ENCODE measurements around the gene PDGFC. TPM values are rescaled to one million over a fixed set of nuclear protein-coding genes. Genes with fewer than 3 reads are reported as not detected.

Gene PDGFC
- total RNA-seq, 1 experiment from 2014 or later, result 4.5 TPM

- Histone ChIP-seq H2BK5ac (ENCODE audit: insufficient read length, low read length) (no peak overlapping the region), H3K18ac (ENCODE audit: insufficient read length, low read depth, low read length) (no peak overlapping the region), H3K4me2 (ENCODE audit: insufficient read depth, insufficient read length, low read length) (no peak overlapping the region), H3K79me2 (ENCODE audit: insufficient read depth, low read length) (no peaks in the 10 kb centered on the region), H3K79me1 (ENCODE audit: insufficient read depth, low read depth, low read length, poor library complexity, severe bottlenecking) (no peaks in the 10 kb centered on the region), H3K27ac (ENCODE audit: insufficient read length, low read depth, low read length) (no peak overlapping the region), H2BK12ac (ENCODE audit: insufficient read length, low read depth, low read length) (no peak overlapping the region), H4K5ac (ENCODE audit: insufficient read length, low read depth, low read length) (no peak overlapping the region), H2AK5ac (ENCODE audit: insufficient read length, low read length) (no peak overlapping the region), H4K91ac (ENCODE audit: insufficient read length, low read depth, low read length) (no peak overlapping the region), H3K4me1 (ENCODE audit: insufficient read depth, low read length) (no peaks in the 10 kb centered on the region), H2BK15ac (ENCODE audit: low read depth, low read length) (no peak overlapping the region), H3K9me3 (ENCODE audit: control insufficient read depth, low read depth, low read length) (no peaks in the 10 kb centered on the region), H3K56ac (ENCODE audit: insufficient read length, low read depth, low read length) (no peak overlapping the region), H2BK120ac (ENCODE audit: low read depth, low read length, poor library complexity, severe bottlenecking) (no peak overlapping the region), H2BK20ac (ENCODE audit: low read depth, low read length, poor library complexity, severe bottlenecking) (no peak overlapping the region), H3K14ac (ENCODE audit: insufficient read depth, low read length) (no peak overlapping the region), H3T11ph (ENCODE audit: low read length) (no peak overlapping the region), H3K23ac (ENCODE audit: insufficient read length, low read depth, low read length) (no peak overlapping the region), H3K23me2 (ENCODE audit: insufficient read length, low read depth, low read length, poor library complexity, severe bottlenecking) (no peaks in the 10 kb centered on the region), H2AFZ (ENCODE audit: low read length) (no peak overlapping the region), H4K20me1 (ENCODE audit: control insufficient read depth, insufficient read depth, insufficient read length) (no peaks in the 10 kb centered on the region), H3K4ac (ENCODE audit: low read depth, low read length) (no peak overlapping the region), H4K8ac (replicated peaks; ENCODE audit: insufficient read length, low read depth, low read length) (no peak overlapping the region), H3K27me3 (ENCODE audit: insufficient read depth, low read length) (no peaks in the 10 kb centered on the region), H3K9ac (ENCODE audit: extremely low read depth, insufficient read length, low read length) (no peak overlapping the region)
- no peak overlapping the region for H3K4me3 Mint-ChIP-seq
- H3K9me3 Mint-ChIP-seq, result no peaks in the 10 kb centered on the region
- H3K36me3 Mint-ChIP-seq (ENCODE audit: insufficient read depth in 1 of 3, low read depth in 3 of 3), result no peaks in the 10 kb centered on the region
- no peaks in the 10 kb centered on the region for H3K27me3 Mint-ChIP-seq (ENCODE audit: low read depth)
- H3K27ac Mint-ChIP-seq, result no peak overlapping the region
- no peak for DNase-seq
- no CpG with 5 or more reads among the region's 2 CpGs for WGBS (ENCODE audit: extremely low coverage, insufficient read length, low lambda C conversion rate)
- peaks cover 6 to 12% of the 10 kb centered on the region in 2 experiments for H3K4me1 Mint-ChIP-seq
- TF ChIP-seq CTCF (conservative IDR thresholded peaks at IDR 0.05), result no peak
These were observed 15.2 kb downstream of the PDGFC start for GRCh38 chr4:156956359-156956758.
